HepG2 (cell line): Measurements from ENCODE around the gene ALG9. TPM values are rescaled to one million over a fixed set of nuclear protein-coding genes. Genes with fewer than 3 reads are reported as not detected.
"Not testable (repeated sequence)": the region's sequence is repeated elsewhere in the genome, so short reads cannot be mapped to it uniquely, and the experiment has no call there.

ENCODE experiments used
- ATAC-seq: fragments of 200-7000 bp; cut with Tn5 transposase; 3 replicates; pipeline ENCODE4 v1.9.1; 2020; ENCODE audit warnings: mild to moderate bottlenecking, moderate library complexity
- BruUV-seq: library from RNA; stranded (reverse); fragments of 400-500 nt; replicated peaks from 2 replicates; lab custom pipeline; 2021; lab: Mats Ljungman, UMichigan
- CTCF ChIA-PET: fragments of 300-600 bp; formaldehyde crosslinking; extraction: SDS; loops from one replicate; lab custom pipeline; 2021; ENCODE audit warnings: low total read pairs, inconsistent platforms, low intra/inter-chr PET ratio; lab: Yijun Ruan, JAX
- POLR2A ChIA-PET: fragments of 350-600 bp; sonication (Branson Sonifier 250); formaldehyde crosslinking; loops from one replicate; lab custom pipeline; 2020; ENCODE audit warnings: antibody characterized with exemption, inconsistent platforms; lab: Yijun Ruan, JAX
- DNase-seq: peaks from one replicate; pipeline ENCODE4 v3.0.0-alpha.2; 2015; ENCODE audit warnings: low spot score
- FAIRE-seq: peaks from 3 replicates; lab custom pipeline; 2011; peaks lifted over from hg19 to GRCh38; lab: Jason Lieb, UNC
- H2AFZ ChIP-seq: one replicate; pipeline ENCODE4 v1.6.1; 2011; ENCODE audit warnings: low read length, inconsistent platforms
- H3K27ac ChIP-seq: fragments of 300-600 bp; 3 replicates; pipeline ENCODE4 v1.8.0; 2011; ENCODE audit warnings: mixed run types, mild to moderate bottlenecking, mixed read lengths, low read length, inconsistent platforms; ENCODE audit not compliant: insufficient read depth; ENCODE audit errors: extremely low read length
- H3K27me3 ChIP-seq, 2 experiments: fragments of 200-600 bp in 1 of 2; 2 replicates in 1 of 2; 3 replicates in 1 of 2; pipeline versions ENCODE4 v1.6.0 to v1.8.0; 2011; ENCODE audit warnings: low read length in 2 of 2, mild to moderate bottlenecking in 2 of 2, moderate library complexity in 2 of 2, inconsistent platforms in 1 of 2; ENCODE audit not compliant: insufficient read depth in 2 of 2, control insufficient read depth in 1 of 2
- H3K36me3 ChIP-seq, 2 experiments: fragments of 200-600 bp in 1 of 2; replicated peaks in 1 of 2; 2 replicates in 1 of 2; 3 replicates in 1 of 2; pipeline versions ENCODE4 v1.5.1 to v1.8.0; 2011; ENCODE audit warnings: low read length in 2 of 2, inconsistent platforms in 1 of 2; ENCODE audit not compliant: insufficient read depth in 2 of 2, control insufficient read depth in 1 of 2
- H3K4me1 ChIP-seq: 2 replicates; pipeline ENCODE4 v1.5.1; 2012; ENCODE audit warnings: low read length, inconsistent platforms; ENCODE audit not compliant: insufficient read depth
- H3K4me2 ChIP-seq: 2 replicates; pipeline ENCODE4 v1.6.0; 2011; ENCODE audit warnings: low read depth, low read length, inconsistent platforms
- H3K4me3 ChIP-seq, 3 experiments: fragments of 200-600 bp in 1 of 3; sonication (generic), shearing (Covaris generic) in 1 of 3; replicated peaks in 1 of 3; 2 replicates each; pipeline ENCODE4 v1.5.1; 2011 to 2016; ENCODE audit warnings: low read length in 3 of 3, inconsistent platforms in 2 of 3, low read depth in 2 of 3, mild to moderate bottlenecking in 2 of 3, control low read depth in 1 of 3, mixed read lengths in 1 of 3; ENCODE audit not compliant: insufficient read depth in 1 of 3
- H3K79me2 ChIP-seq: one replicate; pipeline ENCODE4 v1.6.1; 2011; ENCODE audit warnings: low read length, inconsistent platforms; ENCODE audit not compliant: insufficient read depth
- H3K9ac ChIP-seq: 2 replicates; pipeline ENCODE4 v1.6.0; 2011; ENCODE audit warnings: mild to moderate bottlenecking, low read depth, low read length, inconsistent platforms; ENCODE audit not compliant: insufficient read depth
- H3K9me3 ChIP-seq: 2 replicates; pipeline ENCODE4 v1.5.1; 2012; ENCODE audit warnings: mild to moderate bottlenecking, low read length
- H4K20me1 ChIP-seq: 2 replicates; pipeline ENCODE4 v1.6.0; 2011; ENCODE audit warnings: inconsistent platforms, mild to moderate bottlenecking, low read length, moderate library complexity; ENCODE audit not compliant: insufficient read depth
- CCDC6 ChIP-seq: sonication (generic); formaldehyde crosslinking; IDR thresholded peaks from 2 replicates; pipeline ENCODE4 v1.8.1; 2022; ENCODE audit warnings: mild to moderate bottlenecking, missing genetic modification reagents, moderate library complexity
- CEBPB ChIP-seq: IDR thresholded peaks from 2 replicates; pipeline ENCODE4 v1.6.1; 2011; ENCODE audit warnings: low read depth, low read length, improper control_type of control experiment, borderline replicate concordance
- HOMEZ ChIP-seq: IDR thresholded peaks from 2 replicates; pipeline ENCODE4 v1.6.1; 2016; ENCODE audit warnings: low read depth
- TAF1 ChIP-seq: sonication (generic); formaldehyde crosslinking; IDR thresholded peaks from 2 replicates; pipeline ENCODE4 v1.4.0; 2020; ENCODE audit warnings: missing genetic modification reagents
- TMF1 ChIP-seq: sonication (generic); formaldehyde crosslinking; IDR thresholded peaks from 2 replicates; pipeline ENCODE4 v1.8.1; 2022; ENCODE audit warnings: low read depth, missing genetic modification reagents
- ZFX ChIP-seq: sonication (generic); formaldehyde crosslinking; IDR thresholded peaks from 2 replicates; pipeline ENCODE4 v1.4.0; 2020; ENCODE audit warnings: mild to moderate bottlenecking, low read depth, missing genetic modification reagents, moderate library complexity
- ZNF800 ChIP-seq: sonication (generic); formaldehyde crosslinking; IDR thresholded peaks from 2 replicates; pipeline ENCODE4 v1.4.0; 2020; ENCODE audit warnings: missing genetic modification reagents
- WGBS: methylation state at CpG from one replicate; pipeline ENCODE4 v1.1.6; 2017; ENCODE audit warnings: low lambda C conversion rate; 5-methylcytosine and 5-hydroxymethylcytosine counted together
- in situ Hi-C: cut with HindIII; loops from 2 replicates; pipeline ENCODE4 v1.10.0; 2017; ENCODE audit warnings: low pct_unique_long_range_greater_than_20kb; ENCODE audit not compliant: extremely low pct_ligation_motif_present
- intact Hi-C: fragments of 100-400 bp; cut with micrococcal nuclease; formaldehyde crosslinking; loops from one replicate; pipeline ENCODE4 v1.10.0; 2022; ENCODE audit not compliant: unreplicated experiment
- polyA plus RNA-seq, 8 experiments: library from polyadenylated mRNA; depleted of rRNA in 3 of 8; stranded (reverse) in 7 of 8; unstranded in 1 of 8; fragments of >200 nt; fragmentation: Illumina TruSeq in 4 of 8; extraction: Trizol in 4 of 8; gene quantifications; 2 replicates each; pipeline versions ENCODE4 v1.2.1 to v1.2.3, GENCODE V29; 2011 to 2016; ENCODE audit warnings: low read depth in 4 of 8, missing spikeins in 1 of 8, mixed read lengths in 1 of 8; ENCODE audit not compliant: insufficient read depth in 1 of 8
- total RNA-seq, 5 experiments: library from RNA; depleted of rRNA; stranded (reverse); fragments of >200 nt; fragmentation: Illumina TruSeq; extraction: Trizol; gene quantifications; 2 replicates each; pipeline ENCODE4 v1.2.3, GENCODE V29; 2016; ENCODE audit warnings: low read depth in 1 of 5

ALG9 gene
- total and polyA plus RNA-seq, 2 of the 13 experiments (the other 11 are each of a cell fraction or from before 2014, with no cell fraction given) = 39.4 to 40.6 TPM

- POLR2A ChIA-PET = interaction anchor here (1.0 kb wide), 1 partner anchor 31 kb away, joined by 3 read pairs; no protein-coding TSS in a partner anchor
- Histone ChIP-seq H3K4me3 (no peak overlapping the region), H3K27me3 (no peaks in the 10 kb centered on the region), H3K9ac (no peak overlapping the region), H3K4me1 (no peaks in the 10 kb centered on the region)
- DNase-seq = no peak
- TF ChIP-seq HOMEZ (CRISPR knock-in tag) (no peak), CCDC6 (CRISPR knock-in tag) (no peak), TAF1 (CRISPR knock-in tag) (no peak), ZFX (no peak), CEBPB (0 out of 2 replicates have a peak, but pooled peaks have one; percentile 15), TMF1 (no peak), ZNF800 (CRISPR knock-in tag) (no peak)
- TF ChIP-seq, all 625 proteins: peak for 1
- no peak for ATAC-seq
- H3K36me3 ChIP-seq = no peaks in the 10 kb centered on the region
- WGBS = 81% methylated on average over 4 of the region's 4 CpGs
- no peaks in the 10 kb centered on the region for H4K20me1 ChIP-seq
- in situ Hi-C loops = no loop called here
- intact Hi-C loops = no loop called here
- FAIRE-seq = no peak
- no peaks in the 10 kb centered on the region for H3K9me3 ChIP-seq
- no peaks in the 10 kb centered on the region for H3K79me2 ChIP-seq
- no peak overlapping the region for H3K27ac ChIP-seq
- H2AFZ ChIP-seq = no peak overlapping the region
- no peak overlapping the region for H3K4me2 ChIP-seq
- no TSS peak for BruUV-seq
- CTCF ChIA-PET = no interaction called here
These were observed 14.7 kb upstream of the ALG9 start for GRCh38 chr11:111886032-111886431.

- in situ Hi-C loops, ATAC-seq, BruUV-seq, H3K36me3 ChIP-seq, H3K4me2 ChIP-seq, H3K27ac ChIP-seq, H3K9me3 ChIP-seq, H3K4me3 ChIP-seq, H3K79me2 ChIP-seq, H3K27me3 ChIP-seq, H3K4me1 ChIP-seq, H3K9ac ChIP-seq, H4K20me1 ChIP-seq, intact Hi-C loops, DNase-seq, CTCF ChIA-PET, H2AFZ ChIP-seq, FAIRE-seq: not testable (repeated sequence)
- POLR2A ChIA-PET = interaction anchor here (1.0 kb wide), 1 partner anchor 42 kb away, joined by 3 read pairs; no protein-coding TSS in a partner anchor
- 85% methylated on average over 4 of the region's 4 CpGs for WGBS
These were observed 13.7 kb upstream of the ALG9 start for GRCh38 chr11:111885053-111885452.
